ENCODE results near the gene CACNA2D3. TPM values are rescaled to one million over a fixed set of nuclear protein-coding genes. Genes with fewer than 3 reads are reported as not detected.

The CACNA2D3 gene
- total and polyA plus RNA-seq, 4 donors = 0.06 to 0.37 (median 0.08) TPM; not detected in 1

DNA sequence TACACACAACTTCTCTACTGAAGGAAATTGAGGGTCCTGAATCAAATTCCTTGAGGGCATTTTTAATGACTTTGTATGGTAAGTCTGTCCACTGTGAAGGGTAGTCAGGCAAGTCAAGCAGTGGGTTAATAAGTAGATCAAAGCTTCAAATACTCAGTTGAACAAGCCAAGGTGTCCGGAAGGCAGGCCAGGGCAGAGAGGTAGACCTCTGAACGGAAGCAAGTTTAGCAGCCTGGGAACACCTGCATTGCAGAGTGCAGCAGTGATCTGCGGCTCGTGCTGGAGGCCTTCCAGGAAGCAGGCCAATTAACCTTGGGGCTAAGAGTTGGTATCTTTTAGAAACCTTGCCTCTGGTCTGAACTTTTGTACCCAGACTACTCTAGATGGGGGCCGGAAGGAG, 661.7 kb downstream of the CACNA2D3 start:
- TF ChIP-seq FOXA2 (IDR thresholded peaks at IDR 0.05) (no peak), NR2F2 (IDR thresholded peaks at IDR 0.05) (no peak), HNF4G (IDR thresholded peaks at IDR 0.05) (no peak), FOXA1 (IDR thresholded peaks at IDR 0.05) (no peak), HNF4A (conservative IDR thresholded peaks at IDR 0.05) (no peak), TAF1 (conservative IDR thresholded peaks at IDR 0.05) (no peak), GABPA (IDR thresholded peaks at IDR 0.05 in 1 of 2, conservative IDR thresholded peaks at IDR 0.05 in 1 of 2) (no peak)
- TF ChIP-seq, protein P1, sequence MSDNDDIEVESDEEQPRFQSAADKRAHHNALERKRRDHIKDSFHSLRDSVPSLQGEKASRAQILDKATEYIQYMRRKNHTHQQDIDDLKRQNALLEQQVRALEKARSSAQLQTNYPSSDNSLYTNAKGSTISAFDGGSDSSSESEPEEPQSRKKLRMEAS (IDR thresholded peaks at IDR 0.05) = no peak
- TF ChIP-seq, protein P2, sequence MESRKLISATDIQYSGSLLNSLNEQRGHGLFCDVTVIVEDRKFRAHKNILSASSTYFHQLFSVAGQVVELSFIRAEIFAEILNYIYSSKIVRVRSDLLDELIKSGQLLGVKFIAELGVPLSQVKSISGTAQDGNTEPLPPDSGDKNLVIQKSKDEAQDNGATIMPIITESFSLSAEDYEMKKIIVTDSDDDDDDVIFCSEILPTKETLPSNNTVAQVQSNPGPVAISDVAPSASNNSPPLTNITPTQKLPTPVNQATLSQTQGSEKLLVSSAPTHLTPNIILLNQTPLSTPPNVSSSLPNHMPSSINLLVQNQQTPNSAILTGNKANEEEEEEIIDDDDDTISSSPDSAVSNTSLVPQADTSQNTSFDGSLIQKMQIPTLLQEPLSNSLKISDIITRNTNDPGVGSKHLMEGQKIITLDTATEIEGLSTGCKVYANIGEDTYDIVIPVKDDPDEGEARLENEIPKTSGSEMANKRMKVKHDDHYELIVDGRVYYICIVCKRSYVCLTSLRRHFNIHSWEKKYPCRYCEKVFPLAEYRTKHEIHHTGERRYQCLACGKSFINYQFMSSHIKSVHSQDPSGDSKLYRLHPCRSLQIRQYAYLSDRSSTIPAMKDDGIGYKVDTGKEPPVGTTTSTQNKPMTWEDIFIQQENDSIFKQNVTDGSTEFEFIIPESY (IDR thresholded peaks at IDR 0.05) = no peak
- Histone ChIP-seq H3K9me3 (ENCODE audit: control insufficient read depth in 4 of 4, low read length in 3 of 4) (no peaks in the 10 kb centered on the region), H3K27ac (ENCODE audit: low read depth in 1 of 2, low read length in 2 of 2) (no peak overlapping the region), H3K4me3 (ENCODE audit: low read depth in 1 of 3, low read length in 3 of 3) (no peak overlapping the region), H3K9ac (ENCODE audit: low read depth in 1 of 2, low read length in 2 of 2) (no peak overlapping the region), H3K27me3 (ENCODE audit: control insufficient read depth in 4 of 4, insufficient read depth in 4 of 4, low read length in 3 of 4) (no peaks in the 10 kb centered on the region), H3K4me1 (ENCODE audit: control insufficient read depth in 4 of 4, insufficient read depth in 4 of 4, low read length in 3 of 4) (no peaks in the 10 kb centered on the region), H3K36me3 (ENCODE audit: control insufficient read depth in 4 of 4, insufficient read depth in 3 of 4, low read depth in 1 of 4, low read length in 3 of 4) (no peaks in the 10 kb centered on the region)
- no peak for DNase-seq (ENCODE audit: low spot score)
- 74% methylated on average over 5 of the region's 5 CpGs for WGBS

DNA sequence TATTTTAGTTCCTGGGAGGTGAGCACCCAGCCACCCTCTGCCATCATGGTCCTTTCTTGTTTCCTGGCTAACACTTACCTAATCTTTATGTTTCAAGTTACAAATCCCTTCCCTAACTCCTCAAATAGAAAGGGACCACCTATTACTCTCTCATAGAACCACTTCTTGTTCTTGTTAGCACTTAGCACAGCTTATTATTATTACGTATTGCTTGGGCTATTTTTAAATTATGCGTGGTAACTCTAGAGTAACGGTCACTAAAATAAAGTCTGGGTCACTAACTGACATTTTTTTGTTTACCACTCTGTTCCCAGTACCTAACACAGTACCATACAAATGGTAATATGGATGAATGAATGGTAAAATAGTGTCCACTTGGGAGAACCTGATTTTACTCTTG, 663.6 kb downstream of the CACNA2D3 start:
- 83% methylated on average over 3 of the region's 3 CpGs for WGBS
- H3K9me3 ChIP-seq (ENCODE audit: control insufficient read depth in 4 of 4, low read length in 3 of 4) = no peaks in the 10 kb centered on the region
- H3K9ac ChIP-seq (ENCODE audit: low read depth in 1 of 2, low read length in 2 of 2) = no peak overlapping the region
- H3K27ac ChIP-seq (ENCODE audit: low read depth in 1 of 2, low read length in 2 of 2) = no peak overlapping the region
- H3K4me3 ChIP-seq (ENCODE audit: low read depth in 1 of 3, low read length in 3 of 3) = no peak overlapping the region
- no peak for DNase-seq (ENCODE audit: low spot score)
- no peaks in the 10 kb centered on the region for H3K36me3 ChIP-seq (ENCODE audit: control insufficient read depth in 4 of 4, insufficient read depth in 3 of 4, low read depth in 1 of 4, low read length in 3 of 4)
- no peak for TF ChIP-seq HNF4A (conservative IDR thresholded peaks at IDR 0.05)
- no peak for TF ChIP-seq RAD21 (IDR thresholded peaks at IDR 0.05)
- no peak for TF ChIP-seq JUND (IDR thresholded peaks at IDR 0.05)
- no peak for TF ChIP-seq RXRA (IDR thresholded peaks at IDR 0.05)
- TF ChIP-seq, protein P3, sequence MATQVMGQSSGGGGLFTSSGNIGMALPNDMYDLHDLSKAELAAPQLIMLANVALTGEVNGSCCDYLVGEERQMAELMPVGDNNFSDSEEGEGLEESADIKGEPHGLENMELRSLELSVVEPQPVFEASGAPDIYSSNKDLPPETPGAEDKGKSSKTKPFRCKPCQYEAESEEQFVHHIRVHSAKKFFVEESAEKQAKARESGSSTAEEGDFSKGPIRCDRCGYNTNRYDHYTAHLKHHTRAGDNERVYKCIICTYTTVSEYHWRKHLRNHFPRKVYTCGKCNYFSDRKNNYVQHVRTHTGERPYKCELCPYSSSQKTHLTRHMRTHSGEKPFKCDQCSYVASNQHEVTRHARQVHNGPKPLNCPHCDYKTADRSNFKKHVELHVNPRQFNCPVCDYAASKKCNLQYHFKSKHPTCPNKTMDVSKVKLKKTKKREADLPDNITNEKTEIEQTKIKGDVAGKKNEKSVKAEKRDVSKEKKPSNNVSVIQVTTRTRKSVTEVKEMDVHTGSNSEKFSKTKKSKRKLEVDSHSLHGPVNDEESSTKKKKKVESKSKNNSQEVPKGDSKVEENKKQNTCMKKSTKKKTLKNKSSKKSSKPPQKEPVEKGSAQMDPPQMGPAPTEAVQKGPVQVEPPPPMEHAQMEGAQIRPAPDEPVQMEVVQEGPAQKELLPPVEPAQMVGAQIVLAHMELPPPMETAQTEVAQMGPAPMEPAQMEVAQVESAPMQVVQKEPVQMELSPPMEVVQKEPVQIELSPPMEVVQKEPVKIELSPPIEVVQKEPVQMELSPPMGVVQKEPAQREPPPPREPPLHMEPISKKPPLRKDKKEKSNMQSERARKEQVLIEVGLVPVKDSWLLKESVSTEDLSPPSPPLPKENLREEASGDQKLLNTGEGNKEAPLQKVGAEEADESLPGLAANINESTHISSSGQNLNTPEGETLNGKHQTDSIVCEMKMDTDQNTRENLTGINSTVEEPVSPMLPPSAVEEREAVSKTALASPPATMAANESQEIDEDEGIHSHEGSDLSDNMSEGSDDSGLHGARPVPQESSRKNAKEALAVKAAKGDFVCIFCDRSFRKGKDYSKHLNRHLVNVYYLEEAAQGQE (IDR thresholded peaks at IDR 0.05) = no peak
- TF ChIP-seq, protein P2 (IDR thresholded peaks at IDR 0.05) = no peak
- no peak for TF ChIP-seq FOXA1 (IDR thresholded peaks at IDR 0.05)
- no peak for TF ChIP-seq SP1 (IDR thresholded peaks at IDR 0.05)
- TF ChIP-seq, protein P4, sequence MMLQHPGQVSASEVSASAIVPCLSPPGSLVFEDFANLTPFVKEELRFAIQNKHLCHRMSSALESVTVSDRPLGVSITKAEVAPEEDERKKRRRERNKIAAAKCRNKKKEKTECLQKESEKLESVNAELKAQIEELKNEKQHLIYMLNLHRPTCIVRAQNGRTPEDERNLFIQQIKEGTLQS (IDR thresholded peaks at IDR 0.05) = no peak
- no peak for TF ChIP-seq TAF1 (conservative IDR thresholded peaks at IDR 0.05)
- TF ChIP-seq FOXA2 (IDR thresholded peaks at IDR 0.05) = no peak
- TF ChIP-seq, protein P1 (IDR thresholded peaks at IDR 0.05) = no peak
- no peaks in the 10 kb centered on the region for H3K4me1 ChIP-seq (ENCODE audit: control insufficient read depth in 4 of 4, insufficient read depth in 4 of 4, low read length in 3 of 4)
- H3K27me3 ChIP-seq (ENCODE audit: control insufficient read depth in 4 of 4, insufficient read depth in 4 of 4, low read length in 3 of 4) = peaks cover 0 to 4% (median 0%) of the 10 kb centered on the region in 4 donors
